GM06990 (cell line): ENCODE data around the gene ARHGAP20.

Experiments used
- DNase-seq: peaks from one replicate; pipeline ENCODE4 v3.0.0-alpha.2; 2011; ENCODE audit not compliant: insufficient read length; ENCODE audit errors: extremely low read depth
- H3K27me3 ChIP-seq: replicated peaks from 2 replicates; pipeline ENCODE4 v1.6.0; 2011; ENCODE audit warnings: low read length; ENCODE audit not compliant: control insufficient read depth, insufficient read depth
- H3K36me3 ChIP-seq: 2 replicates; pipeline ENCODE4 v1.5.1; 2011; ENCODE audit warnings: low read length; ENCODE audit not compliant: control insufficient read depth, insufficient read depth
- H3K4me3 ChIP-seq: replicated peaks from 2 replicates; pipeline ENCODE4 v1.5.1; 2011; ENCODE audit warnings: low read depth, mild to moderate bottlenecking, control low read depth, low read length
- TF ChIP-seq, protein P1 (sequence below): IDR thresholded peaks from 2 replicates; pipeline ENCODE4 v1.5.1; 2011; ENCODE audit warnings: low read length, control low read depth, mild to moderate bottlenecking, inconsistent platforms; ENCODE audit not compliant: insufficient read depth, poor library complexity, severe bottlenecking

ARHGAP20 gene

DNA sequence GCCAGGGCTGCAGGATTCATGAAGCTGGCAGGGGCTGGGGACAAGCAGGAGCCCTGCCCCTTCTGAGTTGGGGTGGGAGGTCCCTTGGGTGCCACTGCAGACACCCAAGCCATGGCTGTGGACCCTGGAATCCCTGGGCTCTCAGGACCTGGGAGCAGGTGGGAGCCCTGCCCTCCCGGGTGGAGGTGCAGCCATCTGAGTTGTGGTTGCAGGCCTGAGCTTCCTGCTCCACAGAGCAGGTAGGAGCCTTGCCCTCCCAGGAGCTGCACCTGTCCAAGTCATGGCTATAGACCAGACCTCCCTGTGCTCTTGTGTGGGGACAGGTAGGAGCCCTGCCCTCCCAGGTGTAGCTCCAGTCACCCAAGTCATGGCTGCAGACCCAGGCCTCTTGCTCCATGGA is 113.5 kb downstream of the ARHGAP20 start:
- Histone ChIP-seq H3K4me3 (no peak overlapping the region), H3K27me3 (no peaks in the 10 kb centered on the region), H3K36me3 (no peaks in the 10 kb centered on the region)
- no peak for DNase-seq
- TF ChIP-seq, protein P1, sequence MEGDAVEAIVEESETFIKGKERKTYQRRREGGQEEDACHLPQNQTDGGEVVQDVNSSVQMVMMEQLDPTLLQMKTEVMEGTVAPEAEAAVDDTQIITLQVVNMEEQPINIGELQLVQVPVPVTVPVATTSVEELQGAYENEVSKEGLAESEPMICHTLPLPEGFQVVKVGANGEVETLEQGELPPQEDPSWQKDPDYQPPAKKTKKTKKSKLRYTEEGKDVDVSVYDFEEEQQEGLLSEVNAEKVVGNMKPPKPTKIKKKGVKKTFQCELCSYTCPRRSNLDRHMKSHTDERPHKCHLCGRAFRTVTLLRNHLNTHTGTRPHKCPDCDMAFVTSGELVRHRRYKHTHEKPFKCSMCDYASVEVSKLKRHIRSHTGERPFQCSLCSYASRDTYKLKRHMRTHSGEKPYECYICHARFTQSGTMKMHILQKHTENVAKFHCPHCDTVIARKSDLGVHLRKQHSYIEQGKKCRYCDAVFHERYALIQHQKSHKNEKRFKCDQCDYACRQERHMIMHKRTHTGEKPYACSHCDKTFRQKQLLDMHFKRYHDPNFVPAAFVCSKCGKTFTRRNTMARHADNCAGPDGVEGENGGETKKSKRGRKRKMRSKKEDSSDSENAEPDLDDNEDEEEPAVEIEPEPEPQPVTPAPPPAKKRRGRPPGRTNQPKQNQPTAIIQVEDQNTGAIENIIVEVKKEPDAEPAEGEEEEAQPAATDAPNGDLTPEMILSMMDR: no peak

DNA sequence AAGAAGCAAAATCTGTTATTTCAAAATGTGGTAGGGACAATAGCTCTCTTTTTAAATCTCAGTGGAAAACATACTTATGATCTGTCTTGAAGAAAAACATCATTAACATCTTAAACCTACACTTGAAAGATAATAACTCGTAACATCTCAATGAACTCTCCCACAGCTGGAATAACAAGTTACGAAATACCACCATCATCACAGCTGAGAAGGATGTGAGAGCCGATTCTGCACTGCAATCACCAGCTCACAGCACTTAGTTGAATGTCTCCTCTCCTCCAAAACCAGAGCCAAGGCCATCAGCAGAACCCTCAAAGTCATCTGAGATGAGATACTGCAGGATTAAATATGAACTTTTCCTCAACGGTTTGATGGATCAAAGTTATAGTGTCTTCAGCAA is 124.3 kb downstream of the ARHGAP20 start:
- TF ChIP-seq, protein P1: no peak
- DNase-seq: no peak
- no peaks in the 10 kb centered on the region; the same call in 1 of the 2 replicates for H3K27me3 ChIP-seq
- H3K36me3 ChIP-seq: no peaks in the 10 kb centered on the region
- no peak overlapping the region for H3K4me3 ChIP-seq

DNA sequence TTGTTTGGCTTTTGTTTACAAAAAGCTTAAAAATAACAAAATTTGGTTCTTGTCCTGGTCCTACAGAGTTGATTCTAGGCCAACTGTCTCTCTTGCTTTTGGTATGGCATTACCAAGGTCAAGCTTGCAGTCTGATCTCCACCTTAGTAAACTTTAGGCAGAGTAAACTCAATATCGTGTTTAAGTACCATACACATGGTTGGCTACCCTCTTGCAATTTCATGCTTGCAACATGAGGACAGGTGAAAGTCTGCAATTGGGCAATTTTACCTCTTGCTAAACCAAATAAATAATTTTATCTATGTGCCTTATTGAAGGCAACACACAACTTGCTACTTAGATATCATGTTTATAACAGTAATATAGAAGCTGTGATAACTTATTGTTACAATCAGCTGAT is 125.1 kb downstream of the ARHGAP20 start:
- DNase-seq: no peak
- Histone ChIP-seq H3K4me3 (no peak overlapping the region), H3K36me3 (no peaks in the 10 kb centered on the region), H3K27me3 (no peaks in the 10 kb centered on the region; the same call in 1 of the 2 replicates)
- TF ChIP-seq, protein P1: no peak

DNA sequence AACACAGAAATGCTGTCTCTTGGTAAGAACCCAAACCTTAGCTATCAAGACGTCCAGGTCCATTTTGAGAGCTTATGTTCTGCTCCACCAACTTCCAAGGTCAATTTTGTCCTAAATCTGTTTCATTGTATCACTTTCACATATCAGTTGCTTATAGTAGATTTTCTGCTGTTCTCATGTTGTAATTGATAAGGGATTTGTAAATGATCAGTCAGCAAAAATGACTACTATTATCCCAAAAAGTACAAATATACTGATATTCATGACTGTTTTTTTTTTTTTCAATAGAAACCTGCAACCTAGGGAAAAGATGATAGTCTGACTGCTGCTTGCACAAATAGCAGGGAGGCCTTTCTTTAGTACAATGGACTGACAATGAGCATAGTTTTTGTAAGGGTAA is 128.1 kb downstream of the ARHGAP20 start:
- TF ChIP-seq, protein P1: no peak

DNA sequence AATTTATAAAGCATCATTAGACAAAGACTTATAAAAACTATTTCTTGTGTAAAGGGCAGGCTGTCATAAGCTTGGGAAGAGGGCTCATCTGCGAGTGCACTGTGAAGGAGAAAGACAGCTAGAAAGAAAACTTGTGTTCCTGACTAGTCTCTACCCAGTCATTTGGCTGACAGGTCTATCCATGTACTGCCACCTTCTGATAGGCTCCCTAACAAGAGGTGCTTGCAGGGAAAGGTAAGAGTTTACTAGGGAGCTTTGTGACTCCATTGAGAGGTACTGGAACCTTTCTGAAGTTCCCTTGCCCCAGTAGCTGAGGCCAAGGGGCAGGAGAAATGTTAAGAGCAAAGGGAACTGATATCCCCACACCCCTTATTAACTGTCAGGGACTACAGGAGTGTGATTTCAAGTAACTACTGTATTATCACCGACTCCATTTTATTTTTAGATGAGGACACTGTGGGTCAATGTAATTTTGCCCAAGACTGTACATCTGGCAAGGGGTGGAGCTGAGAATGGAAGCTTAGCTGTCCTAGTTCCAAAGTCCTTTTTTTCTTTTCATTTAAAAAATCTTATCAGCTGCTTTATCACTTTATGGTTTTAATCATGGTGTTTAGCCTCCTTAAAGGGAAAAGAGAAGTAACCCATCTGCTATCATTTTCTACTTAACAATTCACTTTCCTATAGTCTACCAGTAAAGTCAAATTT is 129.4 kb downstream of the ARHGAP20 start:
- DNase-seq: no peak
- TF ChIP-seq, protein P1: no peak
- no peaks in the 10 kb centered on the region for H3K36me3 ChIP-seq
- no peak overlapping the region for H3K4me3 ChIP-seq
- no peaks in the 10 kb centered on the region; the same call in 1 of the 2 replicates for H3K27me3 ChIP-seq

More for the DNA sequence above, 128.1 kb downstream of the ARHGAP20 start:
- H3K27me3 ChIP-seq: no peaks in the 10 kb centered on the region; the same call in 1 of the 2 replicates
- no peaks in the 10 kb centered on the region for H3K36me3 ChIP-seq
- DNase-seq: no peak
- no peak overlapping the region for H3K4me3 ChIP-seq

DNA sequence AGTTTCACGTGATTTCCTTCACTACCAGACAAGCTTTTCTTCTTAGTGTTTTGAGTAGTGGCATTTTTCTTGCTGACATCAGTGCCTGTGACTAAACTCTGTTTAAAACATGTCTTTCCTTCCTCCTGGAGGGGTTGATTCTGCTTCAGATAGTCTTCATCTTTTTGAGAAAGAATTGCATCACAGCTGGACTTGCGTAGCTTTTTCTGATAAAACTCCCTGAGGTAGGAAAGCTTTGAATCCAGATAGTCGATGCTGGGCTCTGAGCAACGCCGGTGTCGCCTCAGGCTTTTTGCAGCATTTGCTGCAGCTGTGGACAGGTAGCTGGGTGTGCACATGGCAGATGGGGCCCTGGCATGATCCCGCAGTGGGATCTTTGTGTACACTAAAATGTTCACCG is 131.7 kb downstream of the ARHGAP20 start:
- no peak overlapping the region for H3K4me3 ChIP-seq
- H3K27me3 ChIP-seq: no peaks in the 10 kb centered on the region; the same call in 1 of the 2 replicates
- DNase-seq: no peak
- TF ChIP-seq, protein P1: no peak
- H3K36me3 ChIP-seq: no peaks in the 10 kb centered on the region
